A549 treated with DMSO at 1 μM for 4 hours (cell line): Measurements from ENCODE around the gene AP1B1. TPM values are rescaled to one million over a fixed set of nuclear protein-coding genes. Genes with fewer than 3 reads are reported as not detected.

Experiments used
- total RNA-seq: library from RNA; stranded (reverse); fragments of 200-300 nt; extraction: Qiagen RNA extraction; gene quantifications from 5 replicates; pipeline ENCODE4 v1.2.3, GENCODE V29; 2022; ENCODE audit warnings: low read depth

AP1B1 gene
- total RNA-seq: 25.3 to 31.1 TPM (median 27.5 TPM) in 5 replicates

DNA sequence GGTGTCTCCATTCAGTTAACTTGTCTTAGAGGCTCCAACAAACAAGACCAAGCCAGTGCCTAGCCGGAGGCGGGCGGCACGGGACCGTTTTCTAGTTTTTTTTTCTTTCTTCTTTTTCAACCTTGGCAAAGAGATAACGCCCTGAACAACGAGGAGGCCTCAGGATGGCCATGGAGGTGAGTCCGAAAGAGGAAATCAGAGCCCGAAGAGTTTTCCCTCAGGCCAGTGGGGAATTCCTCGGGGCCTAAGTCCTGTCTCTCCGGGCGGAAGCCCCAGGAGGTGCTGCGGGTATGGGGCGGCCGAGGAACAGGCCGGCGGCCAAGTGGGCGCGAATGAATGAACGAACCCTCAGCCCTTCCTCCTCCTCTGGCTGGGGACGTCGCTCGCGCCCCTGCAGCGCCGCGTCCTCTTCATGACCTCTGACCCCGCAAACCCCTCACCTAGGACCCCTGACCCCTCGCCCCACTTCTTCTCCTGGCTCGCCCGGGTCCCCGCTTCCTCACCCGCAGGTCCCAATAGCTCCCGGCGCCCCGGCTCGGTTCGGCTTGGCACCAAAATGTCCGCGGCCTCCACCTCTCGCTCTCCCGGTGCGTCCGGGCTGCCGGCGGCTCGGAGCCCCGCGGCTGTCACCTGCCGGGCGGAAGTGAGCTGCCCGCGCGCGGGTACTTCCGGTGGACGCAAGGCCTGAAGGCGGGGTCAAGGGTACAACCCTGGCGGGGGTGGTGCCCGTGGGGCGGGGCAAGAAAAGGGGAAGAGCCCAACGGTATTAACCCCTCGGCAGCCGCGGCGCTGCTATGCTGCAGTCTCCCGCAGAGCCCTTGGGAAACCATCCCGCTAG, at the start of gene AP1B1:
Gene AP1B1, minus strand, starts transcription at position 650 of the 838 bp plus-strand sequence. CDS start 21,327 bp downstream, outside the sequence.

DNA sequence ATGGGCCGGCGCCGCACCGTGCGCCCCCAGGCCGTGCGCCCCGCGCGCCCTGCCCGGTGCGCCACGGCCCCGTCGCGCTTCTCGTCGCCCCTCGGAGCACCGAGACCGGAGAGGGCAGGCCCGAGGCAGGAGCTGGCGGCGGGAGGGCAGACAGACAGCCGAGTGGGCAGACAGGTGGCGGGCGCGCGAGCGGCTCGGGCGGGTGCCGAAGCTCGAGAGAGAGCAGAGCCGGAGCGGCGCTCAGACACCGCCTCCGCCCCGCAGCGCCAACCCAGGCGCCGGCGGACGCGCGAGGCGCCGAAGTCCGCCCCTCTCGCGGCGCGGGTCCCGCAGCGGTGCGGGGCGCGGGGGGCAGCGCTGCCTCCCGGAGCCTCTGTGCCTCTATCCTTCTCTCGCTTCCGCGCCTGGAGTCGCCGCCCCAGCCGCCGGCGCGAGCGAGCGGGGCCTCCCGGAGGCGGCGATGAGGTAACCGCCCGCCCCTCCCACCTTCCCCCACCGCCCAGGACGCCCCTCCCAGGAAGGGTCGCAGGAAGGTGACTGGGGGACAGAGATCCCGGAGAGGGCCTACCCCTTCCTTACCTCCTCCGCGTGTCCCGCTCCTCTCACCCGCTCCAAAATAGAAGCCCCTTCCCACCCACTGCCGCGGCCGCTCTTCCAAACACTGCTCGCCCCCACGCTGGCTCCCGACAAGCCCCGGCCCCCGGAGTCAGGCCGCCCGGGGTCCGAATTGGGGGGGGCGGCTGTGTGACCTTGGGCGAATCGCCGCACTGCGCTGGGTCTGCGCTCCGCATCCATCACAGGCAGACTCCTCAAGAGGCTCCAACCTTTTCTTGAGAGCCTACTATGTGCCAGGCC, 72.9 kb downstream of the AP1B1 start, which contains the start of gene RASL10A:
Gene RASL10A, minus strand, starts transcription at position 412 of the 855 bp plus-strand sequence. CDS start 451 bp downstream, outside the sequence.

DNA sequence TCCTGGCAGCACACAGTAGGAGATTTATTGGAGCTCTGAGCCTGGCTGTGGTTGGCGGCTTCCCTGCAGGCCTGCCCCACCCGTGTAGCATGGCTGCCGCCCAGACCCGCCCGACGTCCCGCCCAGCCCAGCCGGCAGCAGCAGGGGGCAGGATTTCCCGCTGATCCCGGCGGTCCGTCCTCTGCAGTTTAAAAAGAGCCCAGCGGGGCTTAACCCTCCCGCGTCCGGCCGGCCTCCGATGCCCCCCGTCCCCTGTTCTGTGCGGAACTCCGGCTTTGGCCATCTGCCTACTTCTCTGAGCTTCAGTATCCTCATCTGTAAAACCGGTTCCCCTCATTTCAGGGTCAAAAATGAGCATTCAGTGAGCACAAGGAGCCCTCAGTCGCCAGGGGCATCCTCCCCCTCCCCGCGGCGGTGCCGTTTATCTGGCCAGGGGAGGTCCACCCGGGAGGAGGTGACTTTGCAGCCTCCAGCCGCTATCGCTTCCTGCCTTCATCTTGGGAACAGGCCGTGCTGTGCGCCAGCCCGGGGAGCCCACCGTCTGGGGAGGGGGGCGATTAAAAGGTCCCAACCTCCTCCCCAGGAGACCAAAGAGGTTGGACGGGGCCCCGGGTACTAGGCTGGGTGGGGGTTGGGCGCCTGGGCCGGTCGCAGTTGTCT, 82.1 kb downstream of the AP1B1 start, which contains the start of gene GAS2L1:
Gene GAS2L1, plus strand, starts transcription at position 476 of the 660 bp plus-strand sequence. CDS start 1,456 bp downstream, outside the sequence.

Other genes with a start within 250 kb of the AP1B1 start
- 0.28 to 0.33 TPM (median 0.31 TPM) in 5 replicates for gene EMID1, start 182.7 kb downstream of the AP1B1 start, total RNA-seq
- gene RHBDD3, start 120.6 kb downstream of the AP1B1 start, total RNA-seq: 22.0 to 33.6 TPM (median 28.0 TPM) in 5 replicates
- 206 to 258 TPM (median 228 TPM) in 5 replicates for gene EWSR1, start 120.3 kb downstream of the AP1B1 start, total RNA-seq
- 17.5 to 34.0 TPM (median 26.4 TPM) in 5 replicates for gene GAS2L1, start 81.9 kb downstream of the AP1B1 start, total RNA-seq
- 0.10 to 0.46 TPM (median 0.28 TPM) in 4 of 5 replicates, not detected in the other for gene RASL10A, start 72.9 kb downstream of the AP1B1 start, total RNA-seq
- gene RFPL1, start 50.0 kb upstream of the AP1B1 start, total RNA-seq: not detected in 5 replicates
- gene NEFH, start 91.6 kb upstream of the AP1B1 start, total RNA-seq: 0.05 to 0.13 TPM (median 0.06 TPM) in 5 replicates
- gene THOC5, start 165.2 kb upstream of the AP1B1 start, total RNA-seq: 27.1 to 31.7 TPM (median 29.7 TPM) in 5 replicates
- 57.4 to 67.7 TPM (median 63.4 TPM) in 5 replicates for gene NIPSNAP1, start 192.5 kb upstream of the AP1B1 start, total RNA-seq
- 14.6 to 17.3 TPM (median 16.8 TPM) in 5 replicates for gene NF2, start 215.1 kb upstream of the AP1B1 start, total RNA-seq